IPS-15b (cell line): ENCODE results near the gene ARHGAP19.

Experiments used
- H3K27me3 ChIP-seq: one replicate; pipeline ENCODE4 v1.6.1; 2013; ENCODE audit warnings: low read length; ENCODE audit not compliant: control insufficient read depth, insufficient read depth
- H3K36me3 ChIP-seq: one replicate; pipeline ENCODE4 v1.6.1; 2013; ENCODE audit warnings: low read length; ENCODE audit not compliant: control insufficient read depth, insufficient read depth
- H3K4me1 ChIP-seq: one replicate; pipeline ENCODE4 v1.6.1; 2013; ENCODE audit warnings: mild to moderate bottlenecking, low read length; ENCODE audit not compliant: control insufficient read depth, insufficient read depth
- H3K4me3 ChIP-seq: one replicate; pipeline ENCODE4 v1.5.1; 2013; ENCODE audit warnings: low read depth, low read length
- H3K9ac ChIP-seq: one replicate; pipeline ENCODE4 v1.6.1; 2013; ENCODE audit warnings: low read depth, mild to moderate bottlenecking, low read length
- H3K9me3 ChIP-seq: one replicate; pipeline ENCODE4 v1.6.1; 2013; ENCODE audit warnings: mild to moderate bottlenecking, low read length; ENCODE audit not compliant: control insufficient read depth, insufficient read depth

Gene ARHGAP19

GRCh38 chr10:97180986-97181385 lies 111.5 kb downstream of the ARHGAP19 start:
- no peaks in the 10 kb centered on the region for H3K4me1 ChIP-seq
- H3K4me3 ChIP-seq: no peak overlapping the region
- peaks cover 35% of the 10 kb centered on the region for H3K27me3 ChIP-seq
- H3K9ac ChIP-seq: no peak overlapping the region
- no peaks in the 10 kb centered on the region for H3K36me3 ChIP-seq
- H3K9me3 ChIP-seq: no peaks in the 10 kb centered on the region

- no peaks in the 10 kb centered on the region for H3K36me3 ChIP-seq
- no peaks in the 10 kb centered on the region for H3K9me3 ChIP-seq
- H3K27me3 ChIP-seq: peaks cover 35% of the 10 kb centered on the region
- no peak overlapping the region for H3K9ac ChIP-seq
- H3K4me1 ChIP-seq: no peaks in the 10 kb centered on the region
- no peak overlapping the region for H3K4me3 ChIP-seq
These were observed 112.1 kb downstream of the ARHGAP19 start for GRCh38 chr10:97180363-97180755.

- Histone ChIP-seq H3K9me3 (no peaks in the 10 kb centered on the region), H3K4me3 (peak overlapping the region; percentile 12), H3K9ac (no peak overlapping the region)
These were observed 112.6 kb downstream of the ARHGAP19 start for GRCh38 chr10:97179731-97180362.

GRCh38 chr10:97179311-97179710 lies 113.1 kb downstream of the ARHGAP19 start:
- H3K9ac ChIP-seq: no peak overlapping the region
- no peaks in the 10 kb centered on the region for H3K36me3 ChIP-seq
- peaks cover 24% of the 10 kb centered on the region for H3K27me3 ChIP-seq
- peak overlapping the region; percentile 12 for H3K4me3 ChIP-seq
- no peaks in the 10 kb centered on the region for H3K4me1 ChIP-seq
- H3K9me3 ChIP-seq: no peaks in the 10 kb centered on the region

More at GRCh38 chr10:97179731-97180362, 112.6 kb downstream of the ARHGAP19 start:
- Histone ChIP-seq H3K36me3 (no peaks in the 10 kb centered on the region), H3K4me1 (no peaks in the 10 kb centered on the region), H3K27me3 (peaks cover 30% of the 10 kb centered on the region)

- Histone ChIP-seq H3K4me3 (no peak overlapping the region), H3K9ac (no peak overlapping the region), H3K4me1 (no peaks in the 10 kb centered on the region), H3K36me3 (no peaks in the 10 kb centered on the region), H3K9me3 (no peaks in the 10 kb centered on the region), H3K27me3 (peaks cover 12% of the 10 kb centered on the region)
These were observed 114.4 kb downstream of the ARHGAP19 start for GRCh38 chr10:97178074-97178473.

- H3K36me3 ChIP-seq: no peaks in the 10 kb centered on the region
- H3K4me3 ChIP-seq: no peak overlapping the region
- H3K4me1 ChIP-seq: no peaks in the 10 kb centered on the region
- H3K27me3 ChIP-seq: peaks cover 2% of the 10 kb centered on the region
- H3K9me3 ChIP-seq: no peaks in the 10 kb centered on the region
- H3K9ac ChIP-seq: no peak overlapping the region
These were observed 116.2 kb downstream of the ARHGAP19 start for GRCh38 chr10:97176226-97176625.

- Histone ChIP-seq H3K9ac (no peak overlapping the region), H3K4me1 (no peaks in the 10 kb centered on the region), H3K36me3 (no peaks in the 10 kb centered on the region), H3K9me3 (no peaks in the 10 kb centered on the region), H3K27me3 (peaks cover 2% of the 10 kb centered on the region), H3K4me3 (no peak overlapping the region)
These were observed 116.9 kb downstream of the ARHGAP19 start for GRCh38 chr10:97175586-97175985.

- Histone ChIP-seq H3K36me3 (no peaks in the 10 kb centered on the region), H3K27me3 (no peaks in the 10 kb centered on the region), H3K4me3 (no peak overlapping the region)
These were observed 117.5 kb downstream of the ARHGAP19 start for GRCh38 chr10:97174941-97175340.

GRCh38 chr10:97174276-97174775 lies 118.1 kb downstream of the ARHGAP19 start:
- Histone ChIP-seq H3K4me3 (no peak overlapping the region), H3K27me3 (no peaks in the 10 kb centered on the region), H3K4me1 (no peaks in the 10 kb centered on the region), H3K36me3 (no peaks in the 10 kb centered on the region), H3K9me3 (no peaks in the 10 kb centered on the region), H3K9ac (no peak overlapping the region)

More at GRCh38 chr10:97174941-97175340, 117.5 kb downstream of the ARHGAP19 start:
- no peak overlapping the region for H3K9ac ChIP-seq
- no peaks in the 10 kb centered on the region for H3K9me3 ChIP-seq
- no peaks in the 10 kb centered on the region for H3K4me1 ChIP-seq

- Histone ChIP-seq H3K27me3 (no peaks in the 10 kb centered on the region), H3K4me3 (no peak overlapping the region), H3K4me1 (no peaks in the 10 kb centered on the region), H3K9me3 (no peaks in the 10 kb centered on the region), H3K36me3 (no peaks in the 10 kb centered on the region), H3K9ac (no peak overlapping the region)
These were observed 119.4 kb downstream of the ARHGAP19 start for GRCh38 chr10:97173036-97173435.
